ENCODE results near the gene PACSIN1. TPM values are rescaled to one million over a fixed set of nuclear protein-coding genes. Genes with fewer than 3 reads are reported as not detected.

Gene PACSIN1
- total RNA-seq, 3 donors from 2014 or later, result 0.29 to 0.33 TPM; not detected in 1

GRCh38 chr6:34517461-34517881 is 51.6 kb downstream of the PACSIN1 start:
- H3K4me3 ChIP-seq, result no peak overlapping the region
- no peak for DNase-seq (ENCODE audit: low spot score in 2 of 2)
- no peaks in the 10 kb centered on the region for H3K36me3 ChIP-seq
- TF ChIP-seq CTCF (IDR thresholded peaks at IDR 0.05) (no peak), POLR2AphosphoS5 (IDR thresholded peaks at IDR 0.05) (no peak), POLR2A (IDR thresholded peaks at IDR 0.05) (no peak)
- no peaks in the 10 kb centered on the region for H3K27me3 ChIP-seq
- H3K4me1 ChIP-seq, result no peaks in the 10 kb centered on the region
- no peak overlapping the region for H3K27ac ChIP-seq
- intact Hi-C loops (cut with DNase I; ENCODE audit: low total_unique reads), result no loop called here
- no peaks in the 10 kb centered on the region for H3K9me3 ChIP-seq

- Histone ChIP-seq H3K27me3 (no peaks in the 10 kb centered on the region), H3K9me3 (no peaks in the 10 kb centered on the region), H3K4me1 (no peaks in the 10 kb centered on the region), H3K27ac (no peak overlapping the region), H3K36me3 (no peaks in the 10 kb centered on the region), H3K4me3 (no peak overlapping the region)
- TF ChIP-seq POLR2A (IDR thresholded peaks at IDR 0.05) (no peak), CTCF (IDR thresholded peaks at IDR 0.05) (no peak), POLR2AphosphoS5 (IDR thresholded peaks at IDR 0.05) (no peak)
- DNase-seq (ENCODE audit: low spot score in 2 of 2), result no peak
- intact Hi-C loops (cut with DNase I; ENCODE audit: low total_unique reads), result no loop called here
Observed at GRCh38 chr6:34517966-34518365, 52.1 kb downstream of the PACSIN1 start.

DNA sequence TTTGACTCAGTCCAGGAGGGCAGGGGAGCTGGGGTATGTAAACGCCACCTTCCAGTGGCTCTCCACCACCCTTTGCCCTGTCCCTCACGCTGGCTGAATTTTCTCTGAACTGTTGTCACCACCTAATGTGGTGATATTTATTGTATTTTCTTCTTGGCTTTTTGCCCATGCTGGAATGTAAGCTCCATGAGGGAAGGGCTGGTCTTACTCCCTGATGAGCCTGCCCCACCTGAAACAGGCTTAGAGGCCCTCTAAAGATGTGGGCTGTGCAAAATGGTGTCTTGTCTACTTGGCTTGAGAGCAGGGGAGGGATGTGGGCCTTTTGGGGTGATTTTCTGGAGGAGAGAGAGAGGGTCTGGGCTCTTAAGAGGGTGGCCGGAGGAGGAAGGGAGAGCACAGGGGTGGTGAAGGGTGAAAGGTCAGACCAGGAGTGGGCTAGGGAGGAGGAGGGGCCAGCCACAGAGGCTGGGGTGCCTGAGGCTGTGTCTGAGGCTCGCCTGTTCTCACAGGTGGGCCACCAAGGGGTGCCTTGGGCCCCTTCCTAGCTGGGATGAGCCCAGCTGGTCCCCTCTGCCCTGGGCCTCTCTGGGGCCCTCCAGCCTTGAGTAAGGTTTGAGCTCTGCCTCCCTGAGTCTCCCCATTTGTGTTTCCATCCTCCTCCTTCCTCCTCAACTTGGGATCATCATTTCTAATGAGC is 52.9 kb downstream of the PACSIN1 start:
- no peaks in the 10 kb centered on the region for H3K9me3 ChIP-seq
- intact Hi-C loops (cut with DNase I; ENCODE audit: low total_unique reads), result no loop called here
- TF ChIP-seq POLR2AphosphoS5 (IDR thresholded peaks at IDR 0.05) (no peak), CTCF (IDR thresholded peaks at IDR 0.05) (no peak), POLR2A (IDR thresholded peaks at IDR 0.05) (no peak)
- H3K36me3 ChIP-seq, result no peaks in the 10 kb centered on the region
- DNase-seq (ENCODE audit: low spot score in 2 of 2), result no peak
- no peak overlapping the region for H3K4me3 ChIP-seq
- H3K27me3 ChIP-seq, result no peaks in the 10 kb centered on the region
- no peaks in the 10 kb centered on the region for H3K4me1 ChIP-seq
- H3K27ac ChIP-seq, result no peak overlapping the region

GRCh38 chr6:34519971-34520644 is 54.2 kb downstream of the PACSIN1 start:
- TF ChIP-seq POLR2A (IDR thresholded peaks at IDR 0.05) (no peak), CTCF (IDR thresholded peaks at IDR 0.05) (no peak), POLR2AphosphoS5 (IDR thresholded peaks at IDR 0.05) (no peak)
- no peak overlapping the region for H3K27ac ChIP-seq
- no peaks in the 10 kb centered on the region for H3K36me3 ChIP-seq
- no peaks in the 10 kb centered on the region for H3K27me3 ChIP-seq
- H3K4me3 ChIP-seq, result no peak overlapping the region
- no peak for DNase-seq (ENCODE audit: low spot score in 2 of 2)
- H3K4me1 ChIP-seq, result no peaks in the 10 kb centered on the region
- intact Hi-C loops (cut with DNase I; ENCODE audit: low total_unique reads), result no loop called here
- H3K9me3 ChIP-seq, result no peaks in the 10 kb centered on the region

Data from breast epithelium (tissue), 4 donors.